NOMO-1 treated with dmso at 0.1 percent for 144 hours (cell line): ENCODE results near the gene DST.
A peak's percentile ranks its signal among the peaks of the same experiment; 100 is the strongest.
"Not testable (repeated sequence)": the region's sequence is repeated elsewhere in the genome, so short reads cannot be mapped to it uniquely, and the experiment has no call there.

Experiments used
- DNase-seq: peaks from one replicate; lab custom pipeline; 2025; ENCODE audit not compliant: unreplicated experiment; lab: John Stamatoyannopoulos, UW

The DST gene

DNA sequence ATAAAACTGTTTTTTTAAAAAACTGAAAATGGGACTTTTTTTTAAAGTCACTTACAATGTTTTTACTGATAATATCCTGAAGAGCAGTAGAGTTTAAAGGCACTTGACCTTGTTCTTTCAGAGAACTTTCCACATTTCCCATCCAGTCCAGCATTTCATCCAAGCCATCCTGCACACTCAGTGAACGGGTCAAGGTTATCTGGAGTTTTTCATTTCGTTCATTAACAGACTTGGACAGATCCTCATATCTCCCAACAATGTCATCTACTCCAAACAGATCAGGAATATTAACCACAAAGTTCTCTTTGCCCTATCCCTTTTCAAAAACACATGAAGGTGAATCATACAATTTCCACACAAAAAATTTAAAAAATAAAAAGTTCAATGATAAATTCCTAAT, 69.1 kb downstream of the DST start:
- DNase-seq, result no peak

DNA sequence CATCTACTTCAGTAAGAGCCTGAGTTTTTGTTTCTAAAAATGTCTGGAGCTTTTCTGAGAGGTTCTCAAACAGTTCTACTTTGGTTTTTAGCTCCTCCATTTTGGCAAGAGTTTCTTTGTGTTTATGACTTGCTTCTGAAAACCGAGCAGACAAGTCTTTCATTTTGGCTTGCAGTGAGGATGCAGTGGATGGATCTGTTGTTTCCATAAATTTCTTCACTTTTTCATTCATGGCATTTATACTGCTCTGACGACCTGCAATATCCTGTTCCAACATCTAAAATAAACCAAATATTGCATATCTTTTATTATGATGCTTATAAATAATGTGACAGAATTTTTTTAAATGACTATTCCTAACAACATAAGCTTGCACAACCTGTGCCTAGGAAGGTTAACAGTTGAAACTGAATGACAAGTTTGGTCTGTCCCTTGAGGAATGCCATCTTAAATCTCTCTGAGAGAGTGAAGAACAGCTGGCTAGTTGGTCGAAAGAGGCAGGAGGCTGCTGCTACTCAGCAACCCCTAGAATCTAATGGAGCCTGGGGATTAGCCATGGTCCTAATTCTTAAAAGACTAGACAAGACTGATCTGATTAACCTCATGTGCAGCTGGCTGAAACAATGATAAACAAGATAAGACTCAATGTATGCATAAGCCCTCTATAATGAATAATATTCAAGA, 69.8 kb downstream of the DST start:
- DNase-seq, result no peak

DNA sequence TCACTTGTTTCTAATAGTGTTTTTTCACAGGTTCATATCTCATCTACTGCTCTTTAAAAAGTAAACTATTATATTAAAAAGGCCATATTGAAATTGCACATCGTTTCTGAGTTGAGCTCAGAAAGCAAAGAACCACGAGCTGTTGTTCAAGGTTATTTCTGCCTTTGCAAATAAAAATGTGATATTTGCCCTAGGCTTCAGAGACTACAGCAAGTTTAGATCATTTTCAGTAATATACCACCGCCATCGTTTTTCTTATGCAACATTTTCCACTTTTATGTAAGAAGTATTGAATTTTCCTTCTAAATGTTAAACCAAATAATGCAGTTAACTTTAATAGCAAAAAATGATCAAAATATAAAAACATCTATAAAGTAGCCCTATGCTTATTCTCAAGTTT, 71.1 kb downstream of the DST start:
- DNase-seq, result no peak

DNA sequence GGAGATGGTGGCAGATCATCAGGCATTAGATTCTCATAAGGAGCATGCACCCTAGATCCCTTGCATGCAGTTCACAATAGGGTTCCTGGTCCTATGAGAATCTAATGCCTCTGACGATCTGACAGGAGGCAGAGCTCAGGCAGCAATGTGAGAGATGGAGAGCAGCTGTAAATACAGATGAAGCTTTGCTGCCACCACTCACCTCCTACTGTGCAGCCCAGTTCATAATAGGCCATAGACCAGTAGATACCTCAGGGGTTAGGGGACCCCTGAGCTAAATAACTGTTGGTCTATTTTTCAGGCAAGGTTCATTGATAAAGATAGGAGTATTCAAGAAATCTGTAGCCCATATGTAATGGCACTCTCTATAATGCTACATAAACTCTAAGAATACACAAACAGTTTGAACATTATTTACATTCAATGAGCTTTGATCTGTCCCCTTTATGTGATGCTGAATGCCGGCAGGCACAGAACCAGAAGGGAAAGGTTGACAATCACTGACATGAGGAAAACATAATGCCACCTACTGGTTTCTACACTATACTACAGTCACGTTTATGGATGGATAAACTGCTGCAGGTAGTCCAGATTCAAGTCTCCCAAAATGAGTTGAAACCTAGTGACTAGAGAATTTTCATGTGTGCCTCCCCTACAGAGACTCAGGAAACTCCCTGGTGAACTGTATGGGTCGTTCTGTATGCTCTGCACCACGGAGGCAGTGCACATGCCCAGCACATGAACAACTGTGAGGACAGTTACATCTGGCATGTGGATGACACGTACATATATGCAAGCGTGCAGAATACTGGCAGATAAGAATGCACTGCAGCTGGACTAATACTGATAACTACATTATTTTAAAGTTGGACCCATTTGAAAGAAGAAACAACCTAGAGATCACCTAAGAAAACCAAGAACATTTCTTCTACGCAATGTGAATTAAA, 72.0 kb downstream of the DST start:
- DNase-seq, result no peak

DNA sequence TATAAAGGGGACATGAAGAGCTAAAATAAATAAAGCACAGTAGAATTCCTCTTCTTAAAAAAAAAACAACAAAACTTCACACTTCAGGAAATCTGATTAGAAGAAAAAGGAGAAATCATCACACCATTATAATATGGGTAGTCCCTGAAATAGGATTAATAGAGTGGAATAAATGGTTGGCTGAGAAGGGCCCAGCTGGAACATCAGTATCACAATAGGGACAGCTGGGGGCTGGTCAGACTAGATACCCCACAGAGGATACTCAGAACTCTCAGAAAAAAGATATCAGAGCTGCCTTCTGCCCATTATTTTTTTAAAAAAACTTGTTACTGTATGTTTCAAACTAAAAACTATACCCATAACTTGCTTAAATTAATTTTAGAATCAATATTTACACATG, 75.2 kb downstream of the DST start:
- no peak for DNase-seq

DNA sequence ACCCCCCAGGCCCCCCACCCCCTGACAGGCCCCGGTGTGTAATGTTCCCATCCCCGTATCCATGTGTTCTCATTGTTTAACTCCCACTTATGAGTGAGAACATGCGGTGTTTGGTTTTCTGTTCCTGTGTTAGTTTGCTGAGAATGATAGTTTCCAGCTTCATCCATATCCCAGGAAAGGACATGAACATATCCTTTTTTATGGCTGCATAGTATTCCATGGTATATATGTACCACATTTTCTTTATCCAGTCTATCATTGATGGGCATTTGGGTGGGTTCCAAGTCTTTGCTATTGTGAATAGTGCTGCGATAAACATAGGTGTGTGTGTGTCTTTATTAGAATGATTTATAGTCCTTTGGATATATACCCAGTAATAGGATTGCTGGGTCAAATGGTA, 80.0 kb downstream of the DST start:
- DNase-seq, result not testable (repeated sequence)

DNA sequence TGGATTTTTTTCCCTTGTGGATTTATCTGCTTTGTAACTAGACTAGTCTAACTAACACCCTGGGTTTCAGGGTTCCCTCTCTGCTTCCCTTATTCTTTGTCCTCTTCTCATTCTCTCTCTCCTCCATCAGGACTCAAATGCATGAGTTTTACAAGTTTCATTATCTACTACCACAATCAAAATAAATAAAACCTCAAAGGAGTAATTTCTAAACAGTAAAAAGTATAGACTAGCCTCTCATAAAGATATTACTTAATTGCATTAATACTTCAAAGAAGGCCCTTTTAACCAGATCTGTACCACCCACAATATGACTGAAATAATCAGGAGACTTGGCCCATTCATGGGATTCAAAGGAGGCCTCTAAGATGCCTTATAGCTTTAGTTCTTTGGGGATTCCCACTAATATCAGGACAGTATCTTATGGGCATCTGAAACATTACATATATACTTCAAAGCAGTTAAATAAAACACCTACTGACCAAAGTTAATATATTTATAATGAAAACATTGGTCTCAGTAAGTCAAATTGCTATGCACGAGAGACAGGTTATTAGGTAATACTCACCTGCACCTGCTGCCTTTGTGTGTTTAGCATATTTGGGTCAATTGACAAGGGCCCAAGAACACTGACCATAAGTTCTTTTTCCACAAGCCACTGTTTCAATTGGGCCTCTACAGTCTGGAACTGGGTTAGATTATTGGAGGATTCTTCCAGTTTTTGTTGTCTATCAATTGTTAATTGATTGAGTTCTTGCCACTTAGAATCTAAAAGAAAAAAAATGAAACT, 85.7 kb downstream of the DST start:
- no peak for DNase-seq

DNA sequence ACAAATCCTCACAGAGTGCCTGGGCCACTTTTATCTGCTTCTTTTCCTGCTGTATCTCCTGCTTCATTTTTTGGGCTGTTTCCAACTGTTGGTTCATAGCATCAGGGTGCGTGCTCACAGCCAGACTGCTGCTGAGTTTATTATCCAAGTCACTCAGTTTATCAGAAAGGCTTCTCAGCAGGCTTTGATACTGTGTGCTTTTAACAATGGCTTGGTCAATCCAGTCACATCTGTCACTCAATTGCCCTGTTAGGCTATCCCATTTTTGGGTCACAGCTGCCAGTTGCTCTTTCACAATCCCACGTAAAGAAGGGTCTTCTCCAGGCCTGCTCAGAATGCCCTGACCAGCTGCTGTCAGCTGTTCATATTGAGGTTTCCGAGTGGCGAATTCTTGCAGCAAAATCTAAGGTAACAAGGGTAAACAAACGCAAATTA, 87.2 kb downstream of the DST start:
- DNase-seq, result no peak

DNA sequence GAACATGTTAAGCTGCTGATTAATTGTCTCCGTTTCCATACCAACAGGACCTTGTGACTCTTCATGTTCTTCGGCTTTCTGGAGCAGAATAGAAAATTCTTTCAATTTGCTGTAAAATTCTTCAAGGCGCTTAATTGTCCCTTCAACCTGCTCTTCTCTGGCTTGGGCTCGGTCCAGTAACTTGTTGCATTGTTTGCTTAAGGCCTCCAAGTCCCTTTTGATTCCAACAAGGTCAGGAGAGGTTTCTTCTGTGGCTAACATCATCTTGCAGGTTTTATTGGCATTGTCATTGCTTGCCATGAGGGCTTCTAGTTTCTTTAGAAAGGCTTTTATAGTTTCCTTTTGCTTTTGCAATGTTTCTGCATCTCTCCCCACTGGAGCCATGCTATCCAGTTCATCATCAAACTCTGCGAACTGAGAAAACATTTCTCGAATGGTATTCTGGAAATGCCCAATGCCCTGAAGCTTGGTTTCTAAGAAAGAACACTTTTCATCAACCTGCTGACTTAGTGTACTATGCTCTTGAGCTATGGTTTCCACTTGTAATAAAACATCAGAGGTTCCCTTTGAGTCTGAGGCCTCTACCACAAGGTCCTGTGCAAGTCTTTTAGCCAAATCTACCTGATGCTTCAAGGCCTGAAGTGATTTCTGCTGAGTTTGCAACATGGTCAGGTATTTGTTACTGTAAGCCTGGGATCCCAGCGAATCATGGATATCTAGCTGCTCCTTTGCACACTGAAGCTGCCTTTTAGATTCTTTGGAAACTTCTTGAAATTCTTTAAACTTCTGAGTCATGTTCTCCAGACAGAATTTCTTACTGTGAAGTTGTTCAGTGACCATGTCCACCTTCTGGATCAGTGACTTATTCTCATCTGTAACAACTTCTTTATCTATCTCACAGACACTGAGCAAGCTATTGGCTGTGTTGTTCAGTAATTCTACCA, 90.2 kb downstream of the DST start:
- no peak for DNase-seq

DNA sequence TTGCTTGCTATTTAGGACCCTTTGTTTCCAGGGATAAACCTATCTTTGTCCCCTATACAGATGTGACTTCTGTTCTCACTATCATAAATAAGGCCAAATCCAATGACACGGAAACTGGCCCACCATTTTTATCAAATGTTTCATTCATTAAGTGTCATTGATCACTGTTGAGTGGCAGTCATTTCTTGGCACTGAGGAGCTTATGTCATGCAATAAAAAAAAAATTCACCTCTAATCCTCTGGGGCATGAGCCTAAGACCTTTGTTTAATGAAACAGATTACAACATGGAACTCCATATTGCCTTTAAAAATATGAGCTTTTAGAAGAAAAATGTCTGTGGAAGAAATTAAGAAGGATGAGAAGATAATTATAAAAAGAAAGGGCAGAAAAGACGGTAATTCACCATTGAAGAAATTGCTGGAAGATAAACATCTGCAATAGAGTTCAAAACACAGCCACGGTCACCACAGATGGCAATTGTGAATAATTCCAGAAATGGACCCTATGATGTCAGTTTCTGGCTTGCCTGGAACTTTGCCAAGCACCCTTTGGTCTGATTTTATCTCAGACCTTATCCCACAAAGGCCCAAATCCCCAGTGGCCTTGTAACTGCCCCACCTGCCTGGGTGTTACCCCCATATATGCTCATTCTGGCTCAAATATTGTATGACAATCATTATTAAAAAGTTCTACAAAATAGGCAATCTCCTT, 91.1 kb downstream of the DST start:
- no peak for DNase-seq

DNA sequence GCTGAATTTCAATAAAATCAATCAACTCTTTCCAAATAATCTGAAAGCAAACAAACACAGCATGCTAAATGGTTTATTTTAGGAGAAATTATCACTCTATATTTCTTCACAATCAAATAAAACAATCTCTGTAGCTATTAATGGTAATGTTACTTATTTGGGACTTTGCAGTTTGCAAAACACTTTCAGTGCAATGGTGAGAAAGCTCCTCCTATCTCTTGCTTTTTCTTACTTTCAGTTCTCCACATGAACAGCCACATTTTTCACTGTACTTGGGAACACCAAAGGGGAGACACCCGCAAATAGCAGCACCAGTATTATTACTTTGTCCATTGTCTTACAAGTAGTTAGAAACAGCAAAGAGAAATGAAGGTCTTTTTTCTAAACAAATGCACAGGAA, 92.4 kb downstream of the DST start:
- no peak for DNase-seq

DNA sequence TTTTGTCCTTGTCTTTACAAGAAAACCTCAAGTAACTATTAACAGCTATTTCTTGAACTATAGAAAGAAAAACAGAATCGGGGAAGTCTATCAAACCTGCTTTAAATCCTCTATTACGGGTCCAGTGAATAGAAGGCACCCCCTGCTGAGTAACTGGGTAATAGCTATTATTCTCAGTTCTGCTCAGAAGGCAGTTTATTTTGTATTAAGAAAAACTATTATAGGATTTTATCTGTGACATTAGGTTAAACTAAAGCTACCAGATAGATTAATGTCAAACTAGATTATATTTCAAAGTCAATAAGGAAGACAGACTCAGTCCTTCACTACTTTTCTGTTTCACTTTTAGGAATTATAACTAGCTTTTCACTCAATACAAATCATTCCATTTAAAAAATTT, 93.7 kb downstream of the DST start:
- DNase-seq, result no peak

DNA sequence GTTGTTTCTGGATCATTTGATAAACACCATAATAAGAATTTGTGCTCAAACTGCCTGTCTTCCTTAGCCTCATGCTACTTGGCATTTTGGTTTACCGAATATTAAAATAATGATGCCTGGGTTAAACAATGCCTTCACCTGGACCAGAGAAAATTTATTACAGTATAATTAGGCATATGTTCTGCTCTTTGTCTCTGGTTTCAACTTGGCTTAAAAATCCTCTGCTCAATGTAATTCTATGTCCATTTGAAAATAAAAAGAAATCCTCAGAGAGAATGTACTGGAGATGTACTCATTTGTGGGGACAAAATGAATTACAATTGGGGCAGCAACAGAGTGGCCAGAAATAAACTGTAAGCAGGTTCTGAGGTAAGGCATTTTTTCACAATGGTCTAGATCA, 95.0 kb downstream of the DST start:
- no peak for DNase-seq

DNA sequence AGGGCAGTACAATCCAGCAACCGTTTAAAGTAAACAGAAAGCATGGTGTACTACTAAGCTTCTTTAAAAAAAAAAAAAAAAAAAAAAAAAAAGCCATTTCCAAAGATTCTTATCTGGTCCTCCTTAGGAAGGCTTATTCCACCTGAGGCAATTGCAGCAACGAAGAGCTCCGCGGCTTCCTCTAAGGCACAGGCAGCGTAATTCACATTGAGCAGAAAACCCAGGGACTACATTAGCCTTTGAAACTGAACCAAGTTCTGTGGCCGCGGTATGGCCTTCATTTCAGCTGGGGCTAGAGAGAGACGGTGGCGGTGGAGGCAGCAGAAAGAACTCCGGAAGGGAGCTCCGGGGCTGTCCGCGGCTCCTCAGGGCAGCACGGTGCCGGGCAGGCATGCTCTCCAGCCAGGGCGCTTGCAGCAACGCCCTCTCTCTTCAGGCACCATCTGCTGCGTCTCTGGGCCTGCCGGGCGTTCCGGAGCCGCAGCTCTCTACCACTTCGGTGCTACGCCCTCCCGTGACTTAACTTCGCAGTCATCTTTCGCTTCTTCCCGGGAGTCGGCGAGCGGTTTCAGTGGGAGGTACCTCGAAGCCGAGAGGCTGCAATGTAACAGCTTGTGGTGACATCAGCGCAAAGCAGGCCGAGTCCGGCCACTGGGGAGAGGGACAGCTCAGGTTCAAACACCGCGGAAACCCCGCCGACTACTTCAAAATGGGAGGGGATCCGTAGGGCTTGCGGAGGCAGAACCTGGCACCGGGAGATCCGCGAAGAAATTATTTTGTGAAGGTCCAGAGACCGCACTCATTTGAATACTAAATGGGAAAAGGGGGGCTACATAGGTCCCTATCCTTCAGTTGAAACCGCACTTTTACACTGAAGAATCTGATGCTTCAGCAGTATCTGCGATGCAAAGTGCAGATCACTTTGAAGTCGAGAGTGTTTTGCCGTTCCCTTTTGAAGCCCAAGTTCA, 100.0 kb downstream of the DST start:
- peak; percentile 83 for DNase-seq

DNA sequence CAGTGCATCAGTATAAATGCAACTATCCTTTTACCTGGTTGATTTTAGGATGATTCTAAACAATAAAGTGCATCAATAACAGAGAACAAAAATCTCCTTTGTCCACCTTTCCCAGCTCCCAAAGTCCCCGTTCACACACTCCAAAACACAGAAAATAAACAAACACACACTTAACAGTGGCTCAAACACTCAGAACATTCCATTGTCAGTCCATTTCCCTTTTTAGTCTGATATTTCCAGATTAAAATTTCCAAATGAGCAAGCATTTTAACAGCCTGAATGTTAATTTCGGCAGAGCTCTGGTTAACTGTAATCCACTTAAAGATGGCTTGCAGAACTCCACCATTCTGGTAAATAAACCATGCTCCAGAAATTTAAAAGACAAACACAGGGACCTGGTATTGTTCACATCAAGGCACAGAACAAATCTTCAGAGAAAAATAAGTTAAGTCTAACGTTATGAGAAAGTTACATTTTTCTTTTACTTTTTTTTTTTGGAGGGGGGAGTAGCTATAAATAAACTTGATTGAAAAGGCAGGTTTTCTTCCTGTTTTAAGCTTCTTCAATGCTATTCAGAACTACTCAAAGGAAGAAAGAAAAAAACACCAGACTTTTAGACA, 100.8 kb downstream of the DST start:
- no peak for DNase-seq

DNA sequence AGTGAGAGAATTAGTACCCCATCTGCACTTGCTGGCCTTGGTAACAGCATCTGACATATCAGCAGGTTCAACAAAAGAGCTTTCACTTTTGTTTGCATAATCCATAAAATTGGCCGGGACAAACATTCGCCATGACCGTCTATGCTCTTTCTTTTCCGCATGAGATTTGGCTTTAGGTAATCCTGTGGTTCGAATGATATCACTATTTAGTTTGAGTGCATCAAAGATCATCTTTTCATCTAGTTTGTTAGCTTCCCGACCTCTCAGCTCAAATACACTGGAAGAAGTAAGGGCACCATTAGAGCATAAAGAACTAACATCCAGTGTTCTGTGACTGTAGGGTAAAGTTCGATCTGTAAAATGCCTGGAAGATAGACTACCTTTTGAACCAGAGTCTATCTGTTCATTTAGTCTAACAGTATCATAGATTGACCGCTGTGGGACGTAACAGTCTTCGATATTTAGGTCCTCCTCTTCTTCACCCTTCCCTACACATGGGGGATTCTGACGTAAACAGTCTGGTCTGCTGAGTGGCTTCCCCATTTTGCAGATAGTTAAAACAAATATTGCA, 101.6 kb downstream of the DST start:
- DNase-seq, result no peak

DNA sequence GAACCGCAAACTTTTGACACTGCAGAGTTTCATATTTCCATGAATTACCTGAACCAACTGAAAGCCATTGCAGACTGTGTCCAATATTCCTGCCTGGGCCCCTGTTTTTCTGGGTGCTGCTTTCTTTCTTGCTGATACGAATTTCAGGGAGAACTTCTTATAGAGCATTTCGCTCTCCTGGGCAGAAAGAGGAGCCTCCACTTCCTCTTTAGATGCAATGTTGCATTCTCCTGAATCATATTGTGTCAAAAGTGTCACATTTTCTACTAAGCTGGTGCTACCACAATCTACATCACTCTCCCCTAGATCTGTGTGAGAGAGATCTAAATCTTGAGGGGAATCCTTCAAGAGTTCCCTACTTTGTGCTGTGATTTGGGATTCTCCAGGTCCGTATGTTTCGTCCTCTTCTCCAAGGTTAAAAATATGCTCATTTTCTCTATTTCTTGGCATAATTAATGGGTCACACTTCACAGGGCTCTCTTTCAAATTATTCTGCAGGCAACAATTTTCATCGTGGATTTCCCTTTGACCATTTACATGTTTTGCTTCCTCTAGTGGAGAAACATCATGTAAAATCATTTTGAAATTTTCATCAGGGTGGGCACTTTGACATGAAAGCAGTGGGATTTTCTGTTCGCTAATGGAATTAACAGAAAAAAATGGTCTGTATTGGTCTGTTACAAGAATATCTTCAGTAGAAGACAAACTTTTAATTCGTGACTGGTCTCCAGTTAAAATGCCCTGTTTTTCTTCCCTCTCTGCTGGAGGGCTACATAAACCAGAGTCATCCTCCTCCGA, 102.3 kb downstream of the DST start:
- DNase-seq, result no peak
